Muscle of leg (tissue), 11 donors: ENCODE data around the gene PRICKLE2. TPM values are rescaled to one million over a fixed set of nuclear protein-coding genes. Genes with fewer than 3 reads are reported as not detected.

Experiments
- DNase-seq: peaks from one replicate; pipeline ENCODE4 v3.0.0; 2013
- H3K27ac ChIP-seq: one replicate; pipeline ENCODE4 v1.5.1; 2013; ENCODE audit warnings: mild to moderate bottlenecking, low read length, control low read depth
- H3K27me3 ChIP-seq: one replicate; pipeline ENCODE4 v1.6.1; 2013; ENCODE audit warnings: low read length; ENCODE audit not compliant: control insufficient read depth, insufficient read depth
- H3K36me3 ChIP-seq: one replicate; pipeline ENCODE4 v1.6.1; 2013; ENCODE audit warnings: low read length; ENCODE audit not compliant: control insufficient read depth, insufficient read depth
- H3K4me1 ChIP-seq: one replicate; pipeline ENCODE4 v1.6.1; 2013; ENCODE audit warnings: low read length; ENCODE audit not compliant: control insufficient read depth, insufficient read depth
- H3K4me3 ChIP-seq: one replicate; pipeline ENCODE4 v1.5.1; 2013; ENCODE audit warnings: low read length, control low read depth
- H3K9me3 ChIP-seq: replicated peaks from 2 replicates; pipeline ENCODE4 v1.6.1; 2013; ENCODE audit warnings: low read depth, low read length; ENCODE audit not compliant: control insufficient read depth
- WGBS: methylation state at CpG from one replicate; pipeline ENCODE4 v1.1.5; 2013; ENCODE audit warnings: missing lambda C conversion rate; ENCODE audit not compliant: insufficient coverage; 5-methylcytosine and 5-hydroxymethylcytosine counted together
- polyA plus RNA-seq, 8 donors: library from polyadenylated mRNA; unstranded; fragments of 120-200 nt; gene quantifications; one replicate each; pipeline versions ENCODE4 v1.2.1 to v1.2.3, GENCODE V29; 2013; ENCODE audit warnings: inconsistent platforms in 1 of 8, low replicate concordance in 1 of 8; ENCODE audit not compliant: insufficient read length in 8 of 8, insufficient read depth in 1 of 8
- total RNA-seq: library from RNA; stranded (reverse); fragments of 120-200 nt; gene quantifications from one replicate; pipeline ENCODE4 v1.2.4, GENCODE V29; 2013

Gene PRICKLE2
- total and polyA plus RNA-seq, 9 donors = 6.4 to 14.6 (median 10.0) TPM

- H3K4me1 ChIP-seq = peaks cover 30% of the 10 kb centered on the region
- no peak overlapping the region for H3K27ac ChIP-seq
- no peaks in the 10 kb centered on the region for H3K9me3 ChIP-seq
- no peak for DNase-seq
- H3K36me3 ChIP-seq = peaks cover 8% of the 10 kb centered on the region
- H3K4me3 ChIP-seq = no peak overlapping the region
- no peaks in the 10 kb centered on the region for H3K27me3 ChIP-seq
Measured at GRCh38 chr3:64105816-64106215, 119.5 kb downstream of the PRICKLE2 start.

GRCh38 chr3:64104691-64105111 lies 120.6 kb downstream of the PRICKLE2 start:
- peaks cover 6% of the 10 kb centered on the region for H3K36me3 ChIP-seq
- H3K4me1 ChIP-seq = peaks cover 24% of the 10 kb centered on the region
- 74% methylated on average over 3 of the region's 3 CpGs for WGBS

GRCh38 chr3:64104006-64104405 lies 121.3 kb downstream of the PRICKLE2 start:
- no peak for DNase-seq
- H3K4me3 ChIP-seq = no peak overlapping the region
- no peaks in the 10 kb centered on the region for H3K27me3 ChIP-seq
- no peak overlapping the region for H3K27ac ChIP-seq
- peaks cover 24% of the 10 kb centered on the region for H3K4me1 ChIP-seq
- no CpG with 5 or more reads among the region's 3 CpGs for WGBS
- no peaks in the 10 kb centered on the region for H3K9me3 ChIP-seq
- peaks cover 11% of the 10 kb centered on the region for H3K36me3 ChIP-seq

More at GRCh38 chr3:64104691-64105111, 120.6 kb downstream of the PRICKLE2 start:
- DNase-seq = no peak
- Histone ChIP-seq H3K9me3 (no peaks in the 10 kb centered on the region), H3K4me3 (no peak overlapping the region), H3K27me3 (no peaks in the 10 kb centered on the region), H3K27ac (no peak overlapping the region)

GRCh38 chr3:64103131-64103530 lies 122.1 kb downstream of the PRICKLE2 start:
- no CpG with 5 or more reads among the region's 2 CpGs for WGBS
- DNase-seq = no peak
- Histone ChIP-seq H3K27me3 (no peaks in the 10 kb centered on the region), H3K4me3 (no peak overlapping the region), H3K9me3 (no peaks in the 10 kb centered on the region), H3K27ac (no peak overlapping the region), H3K4me1 (peaks cover 16% of the 10 kb centered on the region), H3K36me3 (peaks cover 12% of the 10 kb centered on the region)

- H3K36me3 ChIP-seq = peaks cover 12% of the 10 kb centered on the region
- no CpG with 5 or more reads among the region's 2 CpGs for WGBS
- H3K27me3 ChIP-seq = no peaks in the 10 kb centered on the region
- H3K4me3 ChIP-seq = no peak overlapping the region
- H3K27ac ChIP-seq = no peak overlapping the region
- H3K9me3 ChIP-seq = no peaks in the 10 kb centered on the region
- peaks cover 13% of the 10 kb centered on the region for H3K4me1 ChIP-seq
- DNase-seq = no peak
Measured at GRCh38 chr3:64102147-64102546, 123.1 kb downstream of the PRICKLE2 start.

GRCh38 chr3:64099316-64099715 lies 126.0 kb downstream of the PRICKLE2 start:
- H3K36me3 ChIP-seq = peaks cover 16% of the 10 kb centered on the region
- 95% methylated on average over 19 of the region's 26 CpGs for WGBS

GRCh38 chr3:64098670-64099069 lies 126.6 kb downstream of the PRICKLE2 start:
- H3K9me3 ChIP-seq = no peaks in the 10 kb centered on the region
- H3K4me1 ChIP-seq = no peaks in the 10 kb centered on the region
- H3K4me3 ChIP-seq = no peak overlapping the region
- H3K27me3 ChIP-seq = no peaks in the 10 kb centered on the region
- no peak overlapping the region for H3K27ac ChIP-seq
- H3K36me3 ChIP-seq = peaks cover 16% of the 10 kb centered on the region
- 86% methylated on average over 3 of the region's 3 CpGs for WGBS
- DNase-seq = no peak

More at GRCh38 chr3:64099316-64099715, 126.0 kb downstream of the PRICKLE2 start:
- H3K27me3 ChIP-seq = no peaks in the 10 kb centered on the region
- H3K4me1 ChIP-seq = no peaks in the 10 kb centered on the region
- H3K9me3 ChIP-seq = no peaks in the 10 kb centered on the region
- no peak overlapping the region for H3K4me3 ChIP-seq
- H3K27ac ChIP-seq = no peak overlapping the region
- no peak for DNase-seq

GRCh38 chr3:64097920-64098319 lies 127.3 kb downstream of the PRICKLE2 start:
- no peak overlapping the region for H3K4me3 ChIP-seq
- WGBS = 77% methylated on average over 3 of the region's 5 CpGs
- no peak for DNase-seq
- no peak overlapping the region for H3K27ac ChIP-seq
- no peaks in the 10 kb centered on the region for H3K9me3 ChIP-seq
- no peaks in the 10 kb centered on the region for H3K27me3 ChIP-seq
- no peaks in the 10 kb centered on the region for H3K4me1 ChIP-seq
- peaks cover 16% of the 10 kb centered on the region for H3K36me3 ChIP-seq

GRCh38 chr3:64095802-64096201 lies 129.5 kb downstream of the PRICKLE2 start:
- H3K27me3 ChIP-seq = no peaks in the 10 kb centered on the region
- 94% methylated on average over 1 of the region's 3 CpGs for WGBS
- H3K9me3 ChIP-seq = no peaks in the 10 kb centered on the region
- H3K4me3 ChIP-seq = no peak overlapping the region
- H3K27ac ChIP-seq = no peak overlapping the region
- DNase-seq = no peak
- peaks cover 16% of the 10 kb centered on the region for H3K36me3 ChIP-seq
- H3K4me1 ChIP-seq = no peaks in the 10 kb centered on the region

GRCh38 chr3:64094713-64095079 lies 130.6 kb downstream of the PRICKLE2 start:
- 94% methylated on average over 1 of the region's 2 CpGs for WGBS
- no peak overlapping the region for H3K4me3 ChIP-seq
- no peaks in the 10 kb centered on the region for H3K9me3 ChIP-seq
- no peak for DNase-seq
- no peaks in the 10 kb centered on the region for H3K27me3 ChIP-seq
- H3K4me1 ChIP-seq = no peaks in the 10 kb centered on the region
- no peak overlapping the region for H3K27ac ChIP-seq
- H3K36me3 ChIP-seq = peaks cover 16% of the 10 kb centered on the region
